A673 (cell line): ENCODE measurements around the gene PSMB10.
A peak's percentile ranks its signal among the peaks of the same experiment; 100 is the strongest.

ENCODE experiments used
- CTCF ChIP-seq: fragments of 300-800, 200-600 bp; sonication (generic); conservative IDR thresholded peaks from 2 replicates; pipeline ENCODE4 v1.5.1; 2017; ENCODE audit warnings: low read depth, mild to moderate bottlenecking, antibody characterized with exemption, low read length, moderate library complexity, mixed read lengths
- EZH2 ChIP-seq: fragments of 200-600 bp; sonication (generic); IDR thresholded peaks from 2 replicates; pipeline ENCODE4 v1.6.1; 2017; ENCODE audit warnings: borderline replicate concordance, low read depth, mild to moderate bottlenecking, mixed read lengths, antibody characterized with exemption, low read length; ENCODE audit not compliant: poor library complexity, severe bottlenecking

- TF ChIP-seq CTCF = peak; percentile 94
- TF ChIP-seq EZH2 = no peak
Observed at GRCh38 chr16:67928561-67929364, 7.9 kb downstream of the PSMB10 start.
